Brain microvascular endothelial cell (primary cell): ENCODE data around the gene NXNL1.

ENCODE experiments used
- DNase-seq: peaks from one replicate; pipeline ENCODE4 v3.0.0-alpha.2; 2020
- H3K27ac ChIP-seq: fragments of 250-450 bp; sonication (Bioruptor Pico); 2 replicates; pipeline ENCODE4 v1.5.1; 2020; ENCODE audit warnings: mild to moderate bottlenecking, moderate library complexity
- H3K27me3 ChIP-seq: fragments of 250-450 bp; sonication (Bioruptor Pico); replicated peaks from 2 replicates; pipeline ENCODE4 v1.5.1; 2020; ENCODE audit warnings: mild to moderate bottlenecking
- H3K36me3 ChIP-seq: fragments of 250-450 bp; sonication (Bioruptor Pico); replicated peaks from 2 replicates; pipeline ENCODE4 v1.5.1; 2020; ENCODE audit warnings: mild to moderate bottlenecking
- H3K4me3 ChIP-seq: 2 replicates; pipeline ENCODE4 v1.5.1; 2011; ENCODE audit warnings: low read depth, mild to moderate bottlenecking, control low read depth, low read length, moderate library complexity
- CTCF ChIP-seq: IDR thresholded peaks from 2 replicates; pipeline ENCODE4 v1.5.1; 2011; ENCODE audit warnings: low read depth, mild to moderate bottlenecking, moderate library complexity, low read length, control low read depth, inconsistent platforms; ENCODE audit errors: missing control alignments
- in situ Hi-C: cut with HindIII; loops from 2 replicates; pipeline ENCODE4 v1.10.0; 2017; ENCODE audit warnings: low sequenced_read_pairs, low pct_ligation_motif_present

Gene NXNL1

GRCh38 chr19:17488593-17489391 lies 28.1 kb upstream of the NXNL1 start:
- no peak overlapping the region for H3K4me3 ChIP-seq
- no peaks in the 10 kb centered on the region for H3K27me3 ChIP-seq
- no peaks in the 10 kb centered on the region for H3K36me3 ChIP-seq
- no peak overlapping the region for H3K27ac ChIP-seq
- DNase-seq: no peak
- peak; percentile 8 for TF ChIP-seq CTCF
- in situ Hi-C loops: no loop called here

GRCh38 chr19:17487284-17488121 lies 26.8 kb upstream of the NXNL1 start:
- no peaks in the 10 kb centered on the region for H3K27me3 ChIP-seq
- H3K36me3 ChIP-seq: no peaks in the 10 kb centered on the region
- no peak overlapping the region for H3K27ac ChIP-seq

GRCh38 chr19:17486545-17487240 lies 26.0 kb upstream of the NXNL1 start:
- in situ Hi-C loops: no loop called here
- no peak for TF ChIP-seq CTCF

More at GRCh38 chr19:17487284-17488121, 26.8 kb upstream of the NXNL1 start:
- H3K4me3 ChIP-seq: no peak overlapping the region
- no peak for DNase-seq
- in situ Hi-C loops: no loop called here
- TF ChIP-seq CTCF: no peak

GRCh38 chr19:17484520-17485185 lies 23.9 kb upstream of the NXNL1 start:
- in situ Hi-C loops: no loop called here
- H3K27me3 ChIP-seq: no peaks in the 10 kb centered on the region
- no peak for TF ChIP-seq CTCF
- H3K27ac ChIP-seq: no peak overlapping the region
- no peaks in the 10 kb centered on the region for H3K36me3 ChIP-seq
- no peak overlapping the region for H3K4me3 ChIP-seq
- DNase-seq: no peak

More at GRCh38 chr19:17486545-17487240, 26.0 kb upstream of the NXNL1 start:
- Histone ChIP-seq H3K36me3 (no peaks in the 10 kb centered on the region), H3K27me3 (no peaks in the 10 kb centered on the region), H3K4me3 (no peak overlapping the region), H3K27ac (no peak overlapping the region)
- no peak for DNase-seq

- Histone ChIP-seq H3K4me3 (no peak overlapping the region), H3K36me3 (no peaks in the 10 kb centered on the region), H3K27ac (no peak overlapping the region), H3K27me3 (no peaks in the 10 kb centered on the region)
- in situ Hi-C loops: no loop called here
- DNase-seq: no peak
- no peak for TF ChIP-seq CTCF
Observed at GRCh38 chr19:17483605-17484002, 22.9 kb upstream of the NXNL1 start.
